AML-193 (cell line): ENCODE measurements around the gene PAEP.

Experiments
- DNase-seq, 2 experiments: peaks; one replicate each; lab custom pipeline; 2025; lab: John Stamatoyannopoulos, UW

Gene PAEP

DNA sequence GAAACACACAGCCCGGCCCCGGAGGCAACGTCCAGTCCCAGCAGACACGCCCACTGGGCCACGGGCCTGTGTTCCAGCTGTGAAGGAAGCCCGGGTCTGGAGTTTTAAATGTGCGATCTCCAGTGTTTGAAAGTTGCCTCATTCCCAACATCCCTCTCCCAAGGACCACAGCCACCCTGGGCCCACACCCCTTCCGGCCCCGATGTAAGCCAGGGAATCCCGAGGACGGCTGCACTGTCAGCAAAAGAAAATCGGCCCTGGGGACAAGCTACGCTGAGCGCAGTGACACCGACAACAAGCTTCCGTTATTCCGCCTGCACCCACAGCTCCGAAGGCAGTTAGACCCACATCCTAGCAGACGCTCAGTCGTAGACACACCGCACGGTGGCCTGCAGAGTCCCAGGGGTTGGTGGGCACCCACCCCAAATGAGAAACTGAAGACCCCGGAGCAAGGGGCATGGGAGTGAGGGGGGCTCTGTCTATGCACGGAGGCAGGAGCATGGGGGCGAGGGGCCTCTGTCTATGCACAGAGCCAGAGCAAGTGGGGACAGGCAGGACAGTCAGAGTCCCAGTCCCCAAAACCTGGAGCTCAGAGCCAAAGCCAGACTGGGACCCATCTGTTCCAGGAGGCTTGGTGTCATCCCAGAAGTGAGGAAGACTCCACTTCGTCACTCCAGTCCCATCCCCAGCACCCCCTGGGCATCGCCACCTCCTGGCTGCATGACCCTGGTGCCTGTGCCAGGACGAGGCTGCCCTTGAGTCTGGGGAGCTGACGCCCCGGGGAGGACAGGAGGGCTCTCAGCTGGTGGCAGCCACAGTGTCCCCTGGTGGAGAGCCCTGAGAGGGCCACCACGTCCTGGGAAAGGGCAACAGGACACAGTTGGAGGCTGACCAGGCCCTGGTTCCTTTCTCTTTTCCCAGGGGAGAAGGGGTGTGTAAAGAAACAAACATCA lies 54.4 kb downstream of the PAEP start:
- no peak for DNase-seq
